ENCODE measurements around the gene AOPEP.

The AOPEP gene

DNA sequence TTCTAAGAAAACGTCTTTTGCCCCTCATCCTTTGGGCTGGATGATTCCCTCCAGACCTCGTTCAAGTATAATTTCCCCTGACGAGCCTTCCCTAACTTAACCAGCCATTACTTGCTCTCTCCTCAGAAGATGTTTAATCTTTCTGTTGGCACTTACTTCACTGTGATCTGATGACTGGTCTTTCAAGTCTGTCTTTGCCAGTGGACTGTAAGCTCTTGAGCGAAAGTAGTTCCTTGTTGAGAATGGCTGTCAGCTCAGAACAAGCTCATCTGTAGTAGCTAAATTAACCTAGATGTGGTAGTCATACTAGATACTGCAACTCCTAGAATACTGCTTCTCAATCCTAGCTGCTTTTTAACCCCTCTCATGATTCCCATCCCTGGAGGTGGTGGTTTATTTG lies 125.0 kb downstream of the AOPEP start:
- no peak for DNase-seq

DNA sequence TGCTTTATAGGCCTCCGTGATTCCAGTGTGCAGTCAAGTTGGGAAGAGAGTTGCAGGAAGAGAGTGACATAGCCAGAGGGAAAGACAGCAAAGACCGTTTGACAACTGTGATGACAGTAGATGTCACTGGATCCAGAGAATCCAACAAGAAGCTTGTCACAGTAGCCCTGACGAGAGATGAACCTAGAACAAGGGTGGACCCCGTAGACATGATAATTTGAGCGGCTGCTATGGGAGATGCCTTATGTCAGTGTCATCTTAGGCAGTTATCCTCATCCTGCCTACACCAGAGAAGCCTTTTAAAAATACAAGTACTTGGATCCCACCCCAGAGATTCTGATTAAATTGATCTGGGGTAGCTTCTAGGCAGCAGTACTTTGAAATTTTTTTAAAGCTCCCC lies 125.4 kb downstream of the AOPEP start:
- no peak for DNase-seq

DNA sequence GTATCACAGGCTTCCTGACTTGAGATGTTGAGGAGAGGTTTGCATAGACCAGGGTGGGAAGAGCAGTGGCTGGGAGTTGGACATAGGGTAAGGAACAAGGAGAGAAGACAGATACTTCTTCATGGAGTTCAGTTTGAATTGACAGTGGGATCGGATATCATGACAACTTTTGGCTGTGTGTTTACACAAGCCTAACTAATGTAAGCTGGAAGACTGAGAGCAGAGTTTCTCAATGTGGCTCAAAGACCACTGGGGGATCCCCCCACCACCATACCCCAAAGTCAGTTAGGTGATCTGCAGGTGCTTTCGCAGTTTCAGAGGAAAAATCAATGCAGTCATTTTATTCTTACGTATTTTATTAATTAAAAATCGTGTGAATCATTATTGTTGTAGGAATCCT lies 125.9 kb downstream of the AOPEP start:
- no peak for DNase-seq

DNA sequence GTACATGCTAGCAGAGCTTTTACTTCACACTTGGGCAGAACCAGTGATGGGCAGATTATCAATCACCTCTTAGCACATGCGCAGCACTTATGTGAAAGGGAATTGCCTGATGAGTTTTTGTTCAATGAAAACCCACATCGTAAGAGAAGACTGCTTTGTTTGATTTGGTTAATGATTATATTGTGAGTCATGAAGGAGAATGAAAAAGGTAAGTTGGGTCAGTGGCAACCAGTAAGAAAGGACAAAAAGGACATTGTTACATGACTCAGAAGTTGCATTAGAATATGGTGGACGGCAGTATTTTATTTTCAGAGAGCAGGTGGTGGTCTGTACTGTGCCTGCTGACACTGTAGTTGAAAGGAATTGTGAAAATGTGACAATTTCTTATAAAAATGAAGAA lies 127.4 kb downstream of the AOPEP start:
- no peak for DNase-seq

DNA sequence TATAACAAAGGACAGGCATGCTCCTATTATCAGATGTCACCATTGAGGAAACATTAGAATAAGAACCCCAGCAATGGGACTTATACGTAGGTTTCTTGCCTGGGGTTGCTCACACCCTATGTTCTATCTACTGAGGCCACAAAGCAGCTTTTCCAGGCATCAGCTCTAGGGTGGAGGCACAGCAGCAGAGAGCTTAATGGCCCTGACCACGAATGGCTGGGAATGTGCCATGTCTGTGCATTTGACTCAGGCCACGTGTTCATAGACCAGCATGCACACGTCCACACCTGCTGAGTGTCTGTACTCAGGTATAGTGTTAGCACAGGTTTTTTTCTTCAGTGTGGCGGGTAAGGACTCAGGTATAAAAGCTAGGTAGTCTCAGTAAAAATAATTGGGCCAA lies 129.4 kb downstream of the AOPEP start:
- DNase-seq, result no peak

DNA sequence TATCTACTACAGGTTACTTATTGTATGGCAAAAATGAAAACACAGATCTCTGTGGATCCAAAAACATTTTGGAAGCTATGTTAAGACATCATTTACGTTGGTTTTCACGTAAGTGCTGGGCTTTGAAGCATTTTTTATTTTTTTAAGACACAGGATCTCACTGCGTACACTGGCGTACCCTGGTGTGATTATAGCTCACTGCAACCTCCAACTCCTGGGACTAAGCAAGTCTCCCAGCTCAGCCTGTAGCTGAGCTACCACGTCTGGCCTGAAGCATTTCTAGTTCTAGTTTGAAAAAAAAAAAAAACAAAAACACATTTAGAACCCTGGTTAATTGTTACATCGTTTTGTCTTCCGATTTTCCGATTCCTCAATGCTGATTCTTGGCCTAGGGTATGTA lies 131.3 kb downstream of the AOPEP start:
- DNase-seq, result no peak

DNA sequence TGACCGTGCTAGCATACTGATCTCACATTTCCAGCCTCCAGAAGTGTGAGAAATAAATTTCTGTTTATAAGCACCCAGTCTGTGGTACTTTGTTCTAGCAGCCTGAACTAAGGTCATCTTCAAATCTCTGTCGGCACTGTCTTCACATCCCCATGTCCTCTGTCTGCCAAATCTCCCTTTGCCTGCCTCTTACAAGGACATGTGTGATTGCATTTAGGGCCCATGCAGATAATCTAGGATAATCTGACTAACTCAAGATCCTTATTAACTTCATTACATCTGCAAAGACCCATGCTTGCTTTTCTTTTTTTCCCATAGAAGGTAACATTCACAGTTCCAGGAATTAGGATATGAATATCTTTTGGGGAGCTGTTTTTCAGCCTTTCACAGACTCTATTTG lies 132.7 kb downstream of the AOPEP start:
- DNase-seq, result no peak

DNA sequence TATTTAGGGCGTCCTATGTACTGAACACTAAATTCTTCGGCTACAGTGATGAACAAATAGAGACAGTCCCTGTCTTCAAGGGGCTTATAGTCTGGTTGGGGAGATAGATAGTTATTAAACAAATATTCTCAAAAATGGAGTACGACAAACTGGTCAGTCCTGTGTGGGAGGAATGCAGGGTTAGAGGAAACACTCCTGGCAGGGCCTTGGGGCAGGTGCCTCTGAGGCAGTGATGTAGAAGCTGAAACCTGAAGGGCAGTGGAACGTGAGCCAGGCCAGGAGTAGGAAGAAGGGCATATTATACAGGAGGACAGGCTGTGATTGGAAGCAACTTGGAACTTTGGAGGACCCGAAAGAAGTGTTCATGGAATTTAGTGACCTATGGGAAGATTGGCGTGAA lies 133.4 kb downstream of the AOPEP start:
- DNase-seq, result no peak

DNA sequence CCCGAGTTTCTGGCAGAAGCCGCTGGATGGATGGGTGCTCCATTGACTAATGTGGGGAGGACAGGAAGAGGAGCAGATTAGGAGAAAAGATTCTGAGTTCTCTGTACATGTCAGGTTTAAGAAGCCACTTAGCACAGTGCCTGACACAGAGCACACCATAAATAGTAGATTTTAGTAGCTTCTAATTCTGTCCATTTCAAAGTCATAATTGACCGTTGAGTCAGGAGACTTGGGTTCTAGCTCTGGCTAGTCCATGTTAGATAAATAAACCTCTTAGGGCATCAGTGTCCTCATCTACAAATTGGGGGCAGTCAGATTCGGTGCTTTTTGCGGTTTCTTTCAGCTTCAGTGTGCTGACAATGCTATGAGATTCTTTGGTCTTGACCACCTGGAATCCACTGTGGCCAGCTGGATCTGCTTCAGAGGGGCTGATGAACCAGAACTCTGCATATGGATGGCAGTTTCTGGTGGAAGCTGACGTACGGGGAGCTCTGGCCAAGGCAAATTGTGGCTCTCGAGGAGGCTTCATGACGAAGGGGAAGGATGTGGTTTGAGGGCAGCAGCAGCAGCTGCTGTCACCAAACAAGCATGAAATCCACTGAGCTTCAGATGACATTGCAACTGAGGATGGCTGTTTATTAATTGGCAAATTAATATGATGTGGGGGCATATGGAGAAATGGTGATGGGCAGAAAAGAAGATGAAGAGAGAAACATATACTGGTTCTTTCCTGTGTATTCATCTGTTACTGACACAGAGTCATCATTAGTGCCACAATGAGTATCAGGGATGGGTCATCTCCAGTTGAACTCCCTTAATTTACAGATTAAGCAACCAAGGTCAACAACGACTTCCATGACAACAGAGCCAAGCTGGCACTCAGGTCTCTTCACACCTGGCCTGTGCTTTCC lies 134.4 kb downstream of the AOPEP start:
- peak in 1 of 2 donors; percentile 32 for DNase-seq

DNA sequence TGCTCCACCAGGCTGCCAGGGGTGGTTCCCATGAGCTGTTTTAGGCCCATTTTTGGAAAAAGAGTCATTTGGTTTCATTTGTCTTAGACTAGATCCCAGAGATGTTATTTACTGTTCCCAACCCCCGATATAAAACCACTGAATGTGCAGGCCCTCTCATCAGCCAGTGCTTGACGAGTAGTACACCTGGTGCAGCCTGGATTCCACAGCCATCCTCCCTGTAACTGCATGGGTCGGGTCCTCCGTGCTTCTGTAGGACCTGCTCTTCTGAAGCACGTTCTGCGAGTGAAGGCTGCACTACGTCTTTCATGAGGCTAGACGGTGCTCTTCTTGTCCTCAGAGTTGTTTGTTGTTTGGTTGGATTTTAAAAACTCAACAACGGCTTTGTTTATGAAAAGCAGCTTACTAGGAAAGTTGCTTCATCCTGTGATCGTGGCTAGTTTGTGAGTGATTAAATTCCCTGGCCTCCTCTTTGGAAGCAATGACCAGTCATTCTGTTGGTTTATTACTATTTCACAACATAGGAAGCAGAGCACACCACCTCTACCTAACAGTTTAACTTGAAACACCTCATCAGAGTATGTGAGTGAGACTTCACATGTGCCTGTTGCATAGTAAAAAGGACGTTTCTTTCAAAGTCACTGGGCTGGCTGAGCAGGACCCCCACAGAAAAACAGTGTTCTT lies 135.2 kb downstream of the AOPEP start:
- DNase-seq, result no peak

DNA sequence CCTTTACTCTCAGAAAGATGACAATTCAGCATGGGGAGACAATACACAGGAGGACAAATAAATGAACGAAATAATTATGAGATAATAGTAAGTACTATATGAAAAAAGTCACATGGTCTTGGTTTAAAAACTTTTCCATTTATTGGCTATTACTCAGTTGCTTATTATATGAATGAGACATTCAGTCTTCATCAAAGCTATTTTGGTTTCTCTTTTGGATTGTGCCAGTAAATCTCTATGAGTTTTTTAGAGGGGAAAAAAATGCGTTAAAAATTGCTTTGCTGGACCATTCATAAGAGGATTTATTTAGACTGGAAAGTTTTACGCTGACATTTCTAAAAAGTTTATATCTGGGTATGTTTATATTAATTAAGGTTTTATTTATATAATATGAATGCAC lies 137.7 kb downstream of the AOPEP start:
- no peak for DNase-seq

DNA sequence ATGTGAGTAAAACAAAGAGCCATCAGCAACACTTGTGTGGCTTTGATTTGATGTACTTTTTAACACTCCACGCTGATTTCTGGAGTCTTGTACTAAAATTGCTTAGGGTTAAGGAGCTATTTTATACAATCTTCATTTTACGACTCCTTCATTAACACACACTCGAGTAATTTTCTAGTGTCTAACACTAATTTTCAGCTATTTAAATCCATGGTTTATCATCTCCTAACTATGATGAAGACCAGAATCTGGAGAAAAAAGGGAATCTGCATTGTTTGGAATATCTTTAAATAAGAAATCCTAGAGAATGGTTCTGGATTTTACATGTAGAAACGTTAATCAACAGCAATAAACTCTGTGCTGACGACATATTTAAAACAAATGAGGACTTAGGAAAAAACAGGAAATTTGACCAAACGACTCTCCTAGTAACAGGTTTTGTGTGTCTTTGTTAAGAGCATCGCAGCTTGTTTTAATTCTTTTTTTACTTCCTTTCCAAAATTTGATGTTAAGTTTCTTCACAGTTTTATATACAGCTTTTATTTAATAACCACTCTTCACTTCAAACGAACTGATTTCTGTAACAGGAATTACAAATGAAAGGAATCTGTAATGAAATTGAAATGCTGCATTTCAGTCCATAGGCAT lies 138.5 kb downstream of the AOPEP start:
- DNase-seq, result no peak

DNA sequence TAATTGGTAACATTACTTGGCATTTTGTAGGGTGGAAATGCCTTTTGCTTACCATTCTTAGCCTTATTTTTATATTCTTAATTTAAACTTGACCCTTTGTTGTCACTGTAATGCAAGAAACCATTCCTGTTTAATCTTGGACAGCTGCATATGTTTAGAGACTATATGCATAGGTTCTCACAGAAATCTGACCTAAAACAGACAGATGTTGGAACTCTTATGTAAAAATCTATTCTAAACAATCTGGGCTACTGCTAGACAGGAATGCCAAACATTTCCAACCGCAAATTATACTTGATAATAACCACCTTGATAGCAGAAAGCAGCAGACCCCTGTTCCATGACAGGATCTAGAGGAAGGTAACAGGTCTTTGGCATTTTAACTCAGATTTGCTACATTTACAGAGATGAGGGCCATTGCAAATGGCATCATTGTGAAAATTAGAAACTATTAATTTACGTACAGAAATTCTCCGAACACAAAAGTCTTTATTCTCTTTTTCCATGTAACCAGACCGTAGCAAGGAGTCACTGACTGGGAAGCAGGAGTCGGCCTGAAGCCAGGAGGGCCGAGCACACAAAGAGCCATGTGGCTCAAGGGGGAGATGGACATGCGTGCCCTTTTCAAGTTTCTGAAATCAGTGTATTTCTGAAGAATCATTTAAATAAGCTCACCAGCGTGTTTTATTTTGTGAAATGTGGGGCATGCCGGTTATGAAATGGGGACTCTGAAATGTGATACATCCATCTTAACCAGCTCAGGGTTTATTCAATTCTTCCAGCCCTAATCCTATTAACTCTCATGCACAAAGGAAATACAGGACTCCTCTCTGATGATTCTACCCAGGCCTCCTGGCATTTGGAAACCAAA lies 139.3 kb downstream of the AOPEP start:
- no peak for DNase-seq

DNA sequence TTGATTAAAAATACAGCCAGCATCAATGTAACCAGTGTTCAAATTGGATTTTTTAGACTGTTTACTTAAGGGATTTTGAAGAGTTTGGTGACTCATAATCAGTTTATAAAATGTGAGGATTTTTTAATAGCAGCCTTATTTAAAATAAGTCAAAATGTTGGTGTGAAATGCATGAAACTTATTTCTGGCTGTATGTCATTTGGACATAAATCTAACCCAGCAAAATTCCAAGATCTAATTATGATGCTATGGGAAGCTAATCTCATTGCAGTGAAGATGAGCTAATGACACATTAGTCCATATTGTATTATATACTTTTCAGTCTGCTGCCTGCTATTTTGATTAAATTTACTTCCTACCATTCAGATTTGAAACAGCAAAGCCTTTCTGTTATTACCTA lies 140.3 kb downstream of the AOPEP start:
- no peak for DNase-seq

DNA sequence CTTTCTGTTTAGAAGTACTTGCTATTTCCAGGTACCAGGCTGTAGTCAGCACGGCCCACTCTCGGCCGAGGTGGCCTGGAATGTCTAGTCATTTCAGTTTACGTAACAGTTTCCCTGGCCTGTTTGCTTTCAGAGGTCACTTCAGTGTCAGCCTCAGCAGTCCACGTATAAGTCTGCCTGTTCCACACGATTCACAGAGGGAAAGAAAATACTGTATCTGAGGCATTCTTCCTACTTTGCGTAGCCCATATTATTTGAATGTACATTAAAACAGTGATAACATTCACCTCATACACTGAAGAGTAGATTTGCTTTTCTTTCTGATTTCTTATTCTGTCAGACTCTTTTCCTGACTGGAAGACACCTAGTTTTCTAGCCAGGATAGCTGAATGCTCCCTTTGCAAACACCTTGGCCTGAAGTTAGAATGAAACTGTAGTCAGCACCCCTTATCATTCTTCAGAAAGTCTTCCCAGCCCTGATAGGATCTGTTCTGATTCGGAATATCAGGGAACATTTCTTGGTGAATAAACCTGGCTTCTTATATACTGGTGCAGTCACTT lies 140.9 kb downstream of the AOPEP start:
- peak; percentile 23 to 31 for DNase-seq

DNA sequence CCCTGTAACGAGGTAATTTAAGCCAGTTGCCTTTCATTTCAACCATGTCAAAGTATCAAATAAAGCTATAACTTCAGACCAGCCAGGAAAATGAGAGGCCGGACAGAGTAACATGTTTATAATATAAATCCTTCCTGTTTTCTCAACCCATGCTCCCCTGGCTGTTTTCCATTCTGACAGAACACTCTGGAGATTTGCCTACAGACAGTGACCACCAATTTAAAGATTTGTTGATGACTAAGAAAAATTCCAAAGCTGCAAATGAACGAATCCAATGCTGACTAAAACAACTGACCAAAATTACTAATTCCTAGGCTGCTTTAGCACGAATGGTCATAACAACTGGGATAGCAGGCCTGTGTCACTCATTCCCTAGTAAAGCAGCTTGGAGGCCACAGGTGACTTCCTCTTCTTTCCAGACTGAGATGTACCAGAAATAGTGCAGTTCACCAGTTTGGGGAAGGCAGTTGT lies 141.4 kb downstream of the AOPEP start:
- peak; percentile 25 to 47 for DNase-seq

DNA sequence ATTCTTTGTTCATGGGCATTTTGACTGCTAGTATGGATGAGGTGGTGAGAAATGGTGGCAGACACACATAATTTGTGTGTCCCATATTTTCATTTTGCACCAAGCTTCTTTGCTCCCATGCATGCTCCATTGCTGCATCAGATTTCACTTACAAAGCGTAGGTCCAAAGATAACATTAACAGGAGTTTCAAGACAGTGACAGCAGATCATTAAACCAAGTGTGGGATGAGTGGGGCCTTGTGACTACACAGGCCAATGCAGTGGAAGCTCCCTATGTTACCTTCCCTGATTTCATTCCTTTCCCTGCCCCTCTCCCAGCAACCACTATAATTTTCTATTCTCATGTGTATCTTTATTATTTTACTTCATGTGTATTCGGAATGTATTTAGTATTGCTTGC lies 142.0 kb downstream of the AOPEP start:
- no peak for DNase-seq

DNA sequence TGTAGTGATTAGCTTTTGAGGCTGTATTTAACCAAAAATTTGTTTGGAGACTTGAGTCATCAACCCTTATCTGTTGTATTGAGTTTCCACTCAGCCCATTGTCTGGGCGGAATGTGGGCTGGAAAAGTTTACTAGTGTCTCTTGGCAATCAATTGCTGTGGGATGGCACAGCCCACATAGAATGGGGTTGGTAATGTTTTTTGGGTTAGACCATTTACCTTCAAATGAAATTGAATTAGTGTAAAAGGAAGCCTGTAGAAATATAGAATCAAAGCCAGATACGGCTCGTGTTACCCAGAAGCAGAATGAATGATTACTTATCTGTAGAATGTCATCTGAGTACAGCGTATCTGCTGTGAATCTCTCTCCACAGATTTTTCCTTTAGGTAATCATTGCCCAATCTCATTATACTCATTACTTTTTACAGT lies 142.9 kb downstream of the AOPEP start:
- no peak for DNase-seq

DNA sequence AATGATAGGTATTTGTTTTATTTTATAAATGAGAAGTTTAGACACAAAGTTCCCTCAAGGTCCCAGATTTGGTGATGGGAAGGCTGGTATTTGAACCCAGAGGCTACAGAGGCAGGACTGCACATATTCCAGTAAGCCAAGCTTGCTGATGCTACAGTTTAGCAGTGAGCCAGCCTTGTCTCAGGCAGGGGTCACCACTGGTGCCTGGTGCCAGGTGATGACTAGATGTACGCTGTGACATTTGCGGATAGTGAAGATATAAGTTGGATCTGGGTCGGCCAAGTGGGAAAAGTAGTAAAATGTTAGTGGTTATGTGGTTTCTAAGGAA lies 143.9 kb downstream of the AOPEP start:
- DNase-seq, result no peak

DNA sequence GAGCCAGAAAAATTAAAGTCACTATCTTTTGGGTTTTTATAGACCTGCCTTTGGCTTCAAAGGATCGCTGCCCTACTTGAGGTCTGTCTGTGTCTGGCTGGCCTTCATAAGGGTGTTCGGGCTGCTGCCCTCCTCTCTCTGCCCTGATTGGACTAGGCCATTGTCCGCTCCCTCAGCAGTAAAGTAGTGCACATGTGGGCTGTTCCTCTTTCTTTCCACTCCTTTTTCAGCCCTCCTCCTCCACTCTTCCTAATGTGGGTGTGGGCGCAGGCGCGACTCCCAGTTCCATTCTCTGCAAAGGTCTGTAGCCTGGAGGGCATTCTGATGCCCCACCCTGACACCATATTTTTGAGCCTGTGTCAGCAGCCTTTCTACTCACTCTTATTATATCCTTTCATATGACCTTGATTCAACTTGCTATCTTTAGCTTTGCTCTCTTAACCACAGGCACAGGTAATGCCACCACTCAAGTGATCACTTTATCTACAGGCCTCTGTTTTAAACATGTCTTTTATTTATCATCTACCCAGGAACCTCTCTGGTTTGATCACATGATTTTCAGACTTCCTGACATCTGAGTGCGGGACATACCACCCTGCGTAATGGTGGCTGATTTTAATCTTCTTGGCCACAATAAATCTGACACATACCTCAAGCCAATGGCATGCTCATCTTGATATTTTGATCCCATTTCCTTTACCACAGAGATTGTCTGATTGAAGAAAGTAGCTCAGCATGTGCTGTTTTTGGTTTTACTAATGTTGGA lies 144.5 kb downstream of the AOPEP start:
- DNase-seq, result no peak

DNA sequence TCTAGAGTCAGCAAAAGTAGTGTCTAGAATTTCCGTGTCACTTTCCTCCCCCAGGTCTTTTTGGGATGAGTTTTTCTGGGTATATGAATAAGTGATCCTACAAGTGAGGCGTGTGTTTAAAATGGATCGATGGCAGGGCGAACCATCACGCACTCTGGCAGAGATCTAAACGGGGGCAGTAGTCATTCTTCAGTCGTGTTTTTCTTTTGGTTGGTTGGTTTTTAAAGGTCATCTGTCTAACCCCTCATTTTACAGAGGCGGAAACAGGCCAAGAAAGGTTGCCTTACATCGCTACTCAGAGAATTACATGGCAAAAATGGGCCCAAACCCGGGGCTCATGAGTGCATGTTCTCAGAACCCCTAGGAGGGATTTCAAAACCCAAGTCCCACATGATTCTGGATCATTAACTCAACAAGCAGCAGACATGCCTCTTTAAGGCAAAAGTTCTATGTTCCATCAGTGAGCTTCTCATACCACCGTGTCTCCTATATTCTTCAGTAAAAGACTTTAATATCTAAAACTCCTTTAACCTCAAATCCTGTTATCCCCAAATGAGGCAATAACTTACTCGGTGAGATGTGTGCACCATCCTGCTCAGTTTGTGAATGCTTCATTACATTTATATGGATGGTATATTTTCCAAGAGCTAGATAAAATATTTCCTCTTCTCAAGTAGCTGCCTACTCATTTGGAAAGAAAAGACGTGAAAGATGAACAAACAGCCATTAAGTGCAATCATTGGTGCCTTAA lies 145.8 kb downstream of the AOPEP start:
- no peak for DNase-seq

All from inflammatory macrophage treated with lipopolysaccharide for 1 hour (primary cell).